ENCODE results near the gene HOMER1. TPM values are rescaled to one million over a fixed set of nuclear protein-coding genes. Genes with fewer than 3 reads are reported as not detected.

Gene HOMER1
- total and polyA plus RNA-seq, 10 of the 15 experiments (the other 5 are each of a cell fraction or from before 2014, with no cell fraction given), result 0.96 to 22.0 (median 7.5) TPM

DNA sequence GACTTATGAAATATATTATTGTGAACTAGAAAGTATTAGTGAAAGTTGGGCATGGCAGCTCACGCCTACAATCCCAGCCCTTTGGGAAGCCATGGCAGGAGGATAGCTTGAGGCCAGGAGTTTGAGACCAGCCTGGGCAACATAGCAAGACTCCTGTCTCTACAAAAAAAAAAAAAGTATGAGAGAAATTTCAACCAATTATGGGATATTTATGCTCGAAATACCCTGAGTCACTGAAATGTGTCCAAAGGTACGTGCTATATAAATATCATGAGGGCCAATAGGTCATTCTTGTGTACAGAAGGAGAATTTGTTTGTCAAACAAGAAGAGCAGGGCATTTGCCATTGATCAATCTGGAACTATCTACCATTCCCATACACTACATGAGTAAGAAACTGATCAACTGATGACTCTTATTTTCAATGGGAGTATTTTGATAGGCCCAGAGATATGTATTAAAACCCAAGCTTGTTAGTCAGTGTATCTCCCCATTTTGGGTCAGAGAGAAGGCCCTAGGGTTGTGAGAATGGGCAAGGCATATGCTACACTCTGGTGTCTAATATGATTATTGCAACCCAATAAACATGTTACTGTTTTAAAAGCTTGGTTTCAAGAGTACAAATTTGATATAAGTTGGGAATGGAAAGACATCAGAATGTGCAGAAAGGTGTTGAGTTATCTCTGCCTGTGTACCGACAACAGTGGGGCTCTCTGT lies 21.7 kb upstream of the HOMER1 start:
- no peak overlapping the region for H2AFZ ChIP-seq (ENCODE audit: control insufficient read depth, low read depth, low read length)
- H3K4me1 ChIP-seq (ENCODE audit: control insufficient read depth, insufficient read depth, low read length), result no peaks in the 10 kb centered on the region
- H3K4me2 ChIP-seq (ENCODE audit: control insufficient read depth, insufficient read depth), result no peak overlapping the region
- peak; percentile 7 for FAIRE-seq
- H3K9me3 ChIP-seq (replicated peaks; ENCODE audit: control insufficient read depth, insufficient read depth, low read length), result no peaks in the 10 kb centered on the region
- H3K9ac ChIP-seq (ENCODE audit: control insufficient read depth, insufficient read depth, low read length), result no peak overlapping the region
- no peak overlapping the region for H3K27ac ChIP-seq (ENCODE audit: control insufficient read depth, insufficient read depth)
- in situ Hi-C loops (cut with MboI) (no loop called here), intact Hi-C loops (cut with micrococcal nuclease; ENCODE audit: unreplicated experiment) (no loop called here)
- DNase-seq (ENCODE audit: low read depth, low spot score), result no peak
- H3K79me2 ChIP-seq (ENCODE audit: control insufficient read depth, insufficient read depth, low read length), result no peaks in the 10 kb centered on the region
- WGBS (ENCODE audit: insufficient coverage, insufficient replicate concordance, low lambda C conversion rate, missing lambda C conversion rate), result 13% methylated on average over 4 of the region's 4 CpGs
- TF ChIP-seq TARDBP (IDR thresholded peaks at IDR 0.05; ENCODE audit: borderline replicate concordance), result no peak
- no peak for TF ChIP-seq MXI1 (IDR thresholded peaks at IDR 0.05; ENCODE audit: low read depth, low read length)
- no peak for TF ChIP-seq HDAC6 (IDR thresholded peaks at IDR 0.05; ENCODE audit: unreplicated experiment)
- TF ChIP-seq TCF3 (IDR thresholded peaks at IDR 0.05; ENCODE audit: borderline replicate concordance, insufficient read depth, low read depth, low read length), result no peak
- TF ChIP-seq, protein P1, sequence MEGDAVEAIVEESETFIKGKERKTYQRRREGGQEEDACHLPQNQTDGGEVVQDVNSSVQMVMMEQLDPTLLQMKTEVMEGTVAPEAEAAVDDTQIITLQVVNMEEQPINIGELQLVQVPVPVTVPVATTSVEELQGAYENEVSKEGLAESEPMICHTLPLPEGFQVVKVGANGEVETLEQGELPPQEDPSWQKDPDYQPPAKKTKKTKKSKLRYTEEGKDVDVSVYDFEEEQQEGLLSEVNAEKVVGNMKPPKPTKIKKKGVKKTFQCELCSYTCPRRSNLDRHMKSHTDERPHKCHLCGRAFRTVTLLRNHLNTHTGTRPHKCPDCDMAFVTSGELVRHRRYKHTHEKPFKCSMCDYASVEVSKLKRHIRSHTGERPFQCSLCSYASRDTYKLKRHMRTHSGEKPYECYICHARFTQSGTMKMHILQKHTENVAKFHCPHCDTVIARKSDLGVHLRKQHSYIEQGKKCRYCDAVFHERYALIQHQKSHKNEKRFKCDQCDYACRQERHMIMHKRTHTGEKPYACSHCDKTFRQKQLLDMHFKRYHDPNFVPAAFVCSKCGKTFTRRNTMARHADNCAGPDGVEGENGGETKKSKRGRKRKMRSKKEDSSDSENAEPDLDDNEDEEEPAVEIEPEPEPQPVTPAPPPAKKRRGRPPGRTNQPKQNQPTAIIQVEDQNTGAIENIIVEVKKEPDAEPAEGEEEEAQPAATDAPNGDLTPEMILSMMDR (IDR thresholded peaks at IDR 0.05 in 2 of 3, conservative IDR thresholded peaks at IDR 0.05 in 1 of 3; ENCODE audit: control insufficient read depth in 2 of 3, extremely low read depth in 1 of 3, insufficient read depth in 1 of 3, low read depth in 3 of 3, low read length in 3 of 3), result 0 out of 6 replicates have a peak, but pooled peaks of 1 of the 3 experiments have one; percentile 3
- TF ChIP-seq, protein P2, sequence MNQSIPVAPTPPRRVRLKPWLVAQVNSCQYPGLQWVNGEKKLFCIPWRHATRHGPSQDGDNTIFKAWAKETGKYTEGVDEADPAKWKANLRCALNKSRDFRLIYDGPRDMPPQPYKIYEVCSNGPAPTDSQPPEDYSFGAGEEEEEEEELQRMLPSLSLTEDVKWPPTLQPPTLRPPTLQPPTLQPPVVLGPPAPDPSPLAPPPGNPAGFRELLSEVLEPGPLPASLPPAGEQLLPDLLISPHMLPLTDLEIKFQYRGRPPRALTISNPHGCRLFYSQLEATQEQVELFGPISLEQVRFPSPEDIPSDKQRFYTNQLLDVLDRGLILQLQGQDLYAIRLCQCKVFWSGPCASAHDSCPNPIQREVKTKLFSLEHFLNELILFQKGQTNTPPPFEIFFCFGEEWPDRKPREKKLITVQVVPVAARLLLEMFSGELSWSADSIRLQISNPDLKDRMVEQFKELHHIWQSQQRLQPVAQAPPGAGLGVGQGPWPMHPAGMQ (IDR thresholded peaks at IDR 0.05; ENCODE audit: borderline replicate concordance), result no peak
- peak; percentile 38; the same call in 1 of the 2 replicates for TF ChIP-seq RAD21 (IDR thresholded peaks at IDR 0.05; ENCODE audit: insufficient read depth, low read depth, low read length)
- TF ChIP-seq, protein P3, sequence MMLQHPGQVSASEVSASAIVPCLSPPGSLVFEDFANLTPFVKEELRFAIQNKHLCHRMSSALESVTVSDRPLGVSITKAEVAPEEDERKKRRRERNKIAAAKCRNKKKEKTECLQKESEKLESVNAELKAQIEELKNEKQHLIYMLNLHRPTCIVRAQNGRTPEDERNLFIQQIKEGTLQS (IDR thresholded peaks at IDR 0.05; ENCODE audit: borderline replicate concordance, extremely low read depth, low read depth, low read length), result no peak
- no peak for TF ChIP-seq SMAD5 (IDR thresholded peaks at IDR 0.05; ENCODE audit: low read depth)
- H3K36me3 ChIP-seq (ENCODE audit: control insufficient read depth in 2 of 2, insufficient read depth in 2 of 2, low read length in 1 of 2), result no peaks in the 10 kb centered on the region
- BruUV-seq (replicated peaks), result no TSS peak
- H4K20me1 ChIP-seq (ENCODE audit: control insufficient read depth, insufficient read depth), result no peaks in the 10 kb centered on the region
- ChIA-PET CTCF (interaction anchor here (1.1 to 1.4 kb wide), 3 partner anchors 12 to 403 kb away, joined by 3 to 4 read pairs (median 3); no protein-coding TSS in a partner anchor), RAD21 (ENCODE audit: unreplicated experiment) (interaction anchor here (1.6 kb wide), 1 partner anchor 403 kb away, joined by 5 read pairs; no protein-coding TSS in a partner anchor), SMC1A (ENCODE audit: uncharacterized antibody, unreplicated experiment) (interaction anchor here (1.0 to 2.0 kb wide), 5 partner anchors 10 to 512 kb away, joined by 3 to 5 read pairs (median 4); no protein-coding TSS in a partner anchor), POLR2A (no interaction called here)
- no peak for ATAC-seq
- no peak overlapping the region for H3K4me3 ChIP-seq
- H3K27me3 ChIP-seq (replicated peaks in 1 of 2; ENCODE audit: control insufficient read depth in 2 of 2, insufficient read depth in 2 of 2, low read length in 1 of 2), result no peaks in the 10 kb centered on the region

Data from GM12878 (cell line).